Gastroesophageal sphincter (tissue), 4 donors: ENCODE results near the gene INSM1. TPM values are rescaled to one million over a fixed set of nuclear protein-coding genes. Genes with fewer than 3 reads are reported as not detected.

Experiments used
- ATAC-seq: fragments of 150-250 bp; one replicate; pipeline ENCODE4 v1.9.1; 2016; ENCODE audit warnings: mild to moderate bottlenecking, moderate library complexity
- H3K27ac ChIP-seq, 4 donors: fragments of 200-600 bp; sonication (generic) in 3 of 4; 1 replicate in 3 of 4; 2 replicates in 1 of 4; pipeline ENCODE4 v1.5.1; 2016 to 2019
- H3K27me3 ChIP-seq: fragments of 200-600 bp; sonication (generic); one replicate; pipeline ENCODE4 v1.5.1; 2019
- H3K36me3 ChIP-seq, 2 donors: fragments of 200-600 bp; sonication (generic); one replicate each; pipeline ENCODE4 v1.5.1; 2019; ENCODE audit warnings: control low read depth in 1 of 2
- H3K4me1 ChIP-seq, 3 donors: fragments of 200-600 bp; sonication (generic); 1 replicate in 2 of 3; 2 replicates in 1 of 3; pipeline ENCODE4 v1.5.1; 2016 to 2019; ENCODE audit warnings: control low read depth in 2 of 3
- H3K4me3 ChIP-seq, 2 donors: fragments of 200-600 bp; sonication (generic); one replicate each; pipeline ENCODE4 v1.5.1; 2019; ENCODE audit warnings: mild to moderate bottlenecking in 1 of 2, moderate library complexity in 1 of 2
- H3K9me3 ChIP-seq, 3 donors: fragments of 200-600 bp; sonication (generic); one replicate each; pipeline ENCODE4 v1.5.1; 2017 to 2019; ENCODE audit warnings: control low read depth in 2 of 3
- CTCF ChIP-seq, 4 experiments: fragments of 200-600 bp in 2 of 4; fragments of 450-650 bp in 2 of 4; sonication (generic) in 1 of 4; IDR thresholded peaks; one replicate each; pipeline ENCODE4 v1.5.1; 2017 to 2019; ENCODE audit warnings: antibody characterized with exemption in 4 of 4, mild to moderate bottlenecking in 2 of 4, moderate library complexity in 2 of 4
- EP300 ChIP-seq: sonication (generic); formaldehyde crosslinking; IDR thresholded peaks from one replicate; pipeline ENCODE4 v1.6.1; 2017; ENCODE audit warnings: antibody characterized with exemption, mild to moderate bottlenecking
- POLR2A ChIP-seq, 2 donors: fragments of 450-650 bp; IDR thresholded peaks; one replicate each; pipeline ENCODE4 v1.6.1; 2017; ENCODE audit warnings: antibody characterized with exemption in 2 of 2, mild to moderate bottlenecking in 2 of 2, moderate library complexity in 1 of 2
- POLR2AphosphoS5 ChIP-seq: sonication (generic); formaldehyde crosslinking; IDR thresholded peaks from one replicate; pipeline ENCODE4 v1.6.1; 2017; ENCODE audit warnings: antibody characterized with exemption
- WGBS, 2 donors: methylation state at CpG; one replicate each; pipeline ENCODE4 v1.1.5; 2018; ENCODE audit warnings: low coverage in 1 of 2; 5-methylcytosine and 5-hydroxymethylcytosine counted together
- total RNA-seq, 4 donors: library from RNA; depleted of rRNA; stranded (reverse); fragments of >200 nt; gene quantifications; one replicate each; pipeline ENCODE4 v1.1.0, GENCODE V29; 2016

Gene INSM1
- total RNA-seq, 4 donors from 2014 or later: 0.15 TPM; not detected in 3

- ATAC-seq: no peak
- no peak overlapping the region for H3K27ac ChIP-seq
- no peak overlapping the region for H3K4me3 ChIP-seq
- peaks cover 0 to 13% (median 0%) of the 10 kb centered on the region in 3 donors for H3K9me3 ChIP-seq
- H3K4me1 ChIP-seq: no peaks in the 10 kb centered on the region
- no peak for TF ChIP-seq POLR2A (IDR thresholded peaks at IDR 0.05)
- no peak for TF ChIP-seq POLR2AphosphoS5
- no peak for TF ChIP-seq CTCF (IDR thresholded peaks at IDR 0.05)
- no peak for TF ChIP-seq EP300
- H3K27me3 ChIP-seq: peaks cover 4% of the 10 kb centered on the region
- H3K36me3 ChIP-seq: no peaks in the 10 kb centered on the region
- 81 to 87% methylated on average over 6 of the region's 6 CpGs for WGBS, 2 donors
Measured at GRCh38 chr20:20322912-20323311, 45.0 kb upstream of the INSM1 start.

GRCh38 chr20:20327746-20328145, 40.2 kb upstream of the INSM1 start:
- Histone ChIP-seq H3K4me3 (no peak overlapping the region), H3K4me1 (no peaks in the 10 kb centered on the region), H3K36me3 (no peaks in the 10 kb centered on the region), H3K27ac (no peak overlapping the region), H3K27me3 (peaks cover 12% of the 10 kb centered on the region), H3K9me3 (no peaks in the 10 kb centered on the region)
- 78% methylated on average over 3 of the region's 6 CpGs; no CpG with 5 or more reads in 1 of the 2 donors for WGBS, 2 donors
- TF ChIP-seq POLR2AphosphoS5 (no peak), POLR2A (IDR thresholded peaks at IDR 0.05) (no peak), EP300 (no peak), CTCF (IDR thresholded peaks at IDR 0.05) (no peak)
- no peak for ATAC-seq

- Histone ChIP-seq H3K9me3 (no peaks in the 10 kb centered on the region), H3K4me3 (no peak overlapping the region), H3K4me1 (no peaks in the 10 kb centered on the region), H3K36me3 (no peaks in the 10 kb centered on the region), H3K27ac (no peak overlapping the region), H3K27me3 (peaks cover 18% of the 10 kb centered on the region)
- WGBS, 2 donors: 88 to 100% methylated on average over 1 to 10 of the region's 13 CpGs
- no peak for TF ChIP-seq CTCF (IDR thresholded peaks at IDR 0.05)
- no peak for TF ChIP-seq EP300
- no peak for TF ChIP-seq POLR2A (IDR thresholded peaks at IDR 0.05)
- TF ChIP-seq POLR2AphosphoS5: no peak
- no peak for ATAC-seq
Measured at GRCh38 chr20:20329564-20329963, 38.3 kb upstream of the INSM1 start.

GRCh38 chr20:20331156-20331555, 36.7 kb upstream of the INSM1 start:
- Histone ChIP-seq H3K36me3 (no peaks in the 10 kb centered on the region), H3K4me3 (no peak overlapping the region), H3K4me1 (no peaks in the 10 kb centered on the region), H3K27me3 (peaks cover 26% of the 10 kb centered on the region), H3K9me3 (peaks cover 0 to 5% (median 0%) of the 10 kb centered on the region in 3 donors), H3K27ac (no peak overlapping the region)
- ATAC-seq: no peak
- WGBS, 2 donors: 36 to 40% methylated on average over 1 of the region's 1 CpG
- TF ChIP-seq POLR2AphosphoS5 (no peak), CTCF (IDR thresholded peaks at IDR 0.05) (no peak), EP300 (no peak), POLR2A (IDR thresholded peaks at IDR 0.05) (no peak)

GRCh38 chr20:20331817-20332216, 36.1 kb upstream of the INSM1 start:
- no peak overlapping the region for H3K27ac ChIP-seq
- TF ChIP-seq EP300 (no peak), POLR2AphosphoS5 (no peak), POLR2A (IDR thresholded peaks at IDR 0.05) (no peak)
- H3K9me3 ChIP-seq: peaks cover 0 to 5% (median 0%) of the 10 kb centered on the region in 3 donors
- peaks cover 26% of the 10 kb centered on the region for H3K27me3 ChIP-seq
- no peak overlapping the region for H3K4me3 ChIP-seq
- ATAC-seq: no peak
- WGBS, 2 donors: 64 to 71% methylated on average over 1 to 2 of the region's 2 CpGs
- H3K4me1 ChIP-seq: no peaks in the 10 kb centered on the region
- no peaks in the 10 kb centered on the region for H3K36me3 ChIP-seq
